Stimulated activated naive CD8-positive, alpha-beta T cell treated with anti-CD3 and anti-CD28 coated beads, Interleukin-15, Interleukin-2, amounts not matched to agents 100 ng/mL and 50 ng/mL, for 24 hours (primary cell): ENCODE results near the gene EEF1A2.

Source experiments
- H3K27ac Mint-ChIP-seq: one replicate; pipeline ENCODE4 v1.8.0; 2021; ENCODE audit warnings: mild to moderate bottlenecking, mixed read lengths
- H3K27me3 Mint-ChIP-seq: one replicate; pipeline ENCODE4 v1.8.0; 2021; ENCODE audit warnings: mixed read lengths
- H3K36me3 Mint-ChIP-seq: one replicate; pipeline ENCODE4 v1.8.0; 2021; ENCODE audit warnings: low read depth, mixed read lengths
- H3K4me1 Mint-ChIP-seq: one replicate; pipeline ENCODE4 v1.8.0; 2021; ENCODE audit warnings: low read depth, mixed read lengths
- H3K4me3 Mint-ChIP-seq: one replicate; pipeline ENCODE4 v1.8.0; 2021; ENCODE audit warnings: mild to moderate bottlenecking, mixed read lengths
- H3K9me3 Mint-ChIP-seq: one replicate; pipeline ENCODE4 v1.8.0; 2021; ENCODE audit warnings: mixed read lengths

The EEF1A2 gene

DNA sequence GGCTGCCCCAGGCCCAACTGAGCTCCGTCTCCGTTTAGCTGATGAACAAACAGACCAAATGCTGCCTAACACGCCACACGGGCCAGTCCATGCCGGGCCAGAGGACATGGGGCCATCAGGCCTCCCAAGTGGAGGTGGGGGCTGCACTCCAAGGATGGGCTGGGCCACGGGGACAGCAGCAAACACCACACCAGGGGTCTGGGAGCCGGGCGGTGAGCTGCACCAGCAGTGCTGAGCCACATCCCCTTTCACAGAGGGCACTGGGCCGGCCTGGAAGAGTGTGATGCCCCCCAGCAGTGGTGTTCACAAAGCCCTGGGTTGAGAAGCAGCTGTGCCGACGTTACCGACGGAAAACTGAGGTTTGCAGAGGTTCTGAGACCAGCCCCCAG, 29.2 kb downstream of the EEF1A2 start:
- Mint-ChIP-seq H3K9me3 (no peaks in the 10 kb centered on the region), H3K27me3 (peaks cover 23% of the 10 kb centered on the region), H3K27ac (no peak overlapping the region)

DNA sequence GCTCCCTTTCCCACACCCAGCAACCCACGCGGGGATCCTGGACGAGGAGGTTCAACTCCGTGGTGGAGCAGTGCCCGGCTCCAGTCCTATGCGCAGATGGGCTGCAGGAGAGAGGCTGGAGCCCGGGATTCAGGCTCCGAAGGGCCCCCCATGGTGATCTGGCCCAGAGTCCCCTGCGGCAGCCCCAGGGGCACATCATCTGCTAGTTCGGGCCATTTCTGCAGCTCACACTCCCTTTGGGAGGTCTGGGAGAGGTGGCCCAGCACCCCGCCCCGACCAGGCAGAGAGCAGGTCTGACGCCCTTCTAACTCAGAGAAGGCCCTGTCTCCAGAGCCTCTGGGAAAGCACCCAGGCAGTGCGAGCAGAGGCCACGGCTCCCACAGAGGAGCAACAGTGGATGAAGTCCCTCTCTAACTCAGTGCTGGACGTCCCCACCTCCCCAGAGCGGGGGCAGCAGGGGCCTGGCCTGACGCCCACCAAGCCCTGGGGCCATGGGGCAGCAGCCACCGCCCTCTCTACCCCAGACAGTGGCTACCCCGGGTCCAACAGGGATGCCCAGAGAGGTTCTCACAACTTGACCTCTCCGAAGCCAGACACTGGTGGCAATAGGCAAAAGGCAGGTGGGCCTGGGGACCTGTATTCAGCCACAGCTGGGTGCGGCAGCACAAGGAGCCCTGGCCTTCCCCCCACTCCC, 29.7 kb downstream of the EEF1A2 start:
- no peaks in the 10 kb centered on the region for H3K9me3 Mint-ChIP-seq
- no peaks in the 10 kb centered on the region for H3K36me3 Mint-ChIP-seq
- H3K4me3 Mint-ChIP-seq = no peak overlapping the region
- peaks cover 20% of the 10 kb centered on the region for H3K27me3 Mint-ChIP-seq
- H3K27ac Mint-ChIP-seq = no peak overlapping the region
- peaks cover 5% of the 10 kb centered on the region for H3K4me1 Mint-ChIP-seq

More for the DNA sequence above, 29.2 kb downstream of the EEF1A2 start:
- Mint-ChIP-seq H3K4me3 (no peak overlapping the region), H3K36me3 (no peaks in the 10 kb centered on the region), H3K4me1 (peaks cover 8% of the 10 kb centered on the region)

DNA sequence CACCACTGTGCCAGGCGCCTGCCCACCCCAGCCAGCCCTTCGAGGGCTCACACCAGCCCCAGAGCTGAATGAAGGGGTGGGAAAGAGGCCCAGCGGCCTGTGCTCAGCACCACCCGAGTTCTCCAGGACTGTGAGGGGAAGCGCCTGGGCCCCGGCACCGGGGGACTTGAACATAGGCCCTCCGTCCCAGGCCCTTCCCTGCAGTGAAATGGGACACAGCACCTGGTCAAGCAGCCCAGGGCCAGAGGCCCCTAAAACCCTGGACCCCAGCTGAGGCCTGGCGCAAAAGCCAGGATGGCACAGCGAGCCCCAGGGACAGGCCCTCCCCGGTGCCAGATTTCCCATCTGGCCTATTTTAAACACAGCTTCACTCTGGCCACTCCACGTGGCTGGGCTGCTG, 30.5 kb downstream of the EEF1A2 start:
- Mint-ChIP-seq H3K9me3 (no peaks in the 10 kb centered on the region), H3K4me3 (no peak overlapping the region), H3K27ac (no peak overlapping the region), H3K27me3 (peaks cover 16% of the 10 kb centered on the region), H3K4me1 (no peaks in the 10 kb centered on the region), H3K36me3 (no peaks in the 10 kb centered on the region)

DNA sequence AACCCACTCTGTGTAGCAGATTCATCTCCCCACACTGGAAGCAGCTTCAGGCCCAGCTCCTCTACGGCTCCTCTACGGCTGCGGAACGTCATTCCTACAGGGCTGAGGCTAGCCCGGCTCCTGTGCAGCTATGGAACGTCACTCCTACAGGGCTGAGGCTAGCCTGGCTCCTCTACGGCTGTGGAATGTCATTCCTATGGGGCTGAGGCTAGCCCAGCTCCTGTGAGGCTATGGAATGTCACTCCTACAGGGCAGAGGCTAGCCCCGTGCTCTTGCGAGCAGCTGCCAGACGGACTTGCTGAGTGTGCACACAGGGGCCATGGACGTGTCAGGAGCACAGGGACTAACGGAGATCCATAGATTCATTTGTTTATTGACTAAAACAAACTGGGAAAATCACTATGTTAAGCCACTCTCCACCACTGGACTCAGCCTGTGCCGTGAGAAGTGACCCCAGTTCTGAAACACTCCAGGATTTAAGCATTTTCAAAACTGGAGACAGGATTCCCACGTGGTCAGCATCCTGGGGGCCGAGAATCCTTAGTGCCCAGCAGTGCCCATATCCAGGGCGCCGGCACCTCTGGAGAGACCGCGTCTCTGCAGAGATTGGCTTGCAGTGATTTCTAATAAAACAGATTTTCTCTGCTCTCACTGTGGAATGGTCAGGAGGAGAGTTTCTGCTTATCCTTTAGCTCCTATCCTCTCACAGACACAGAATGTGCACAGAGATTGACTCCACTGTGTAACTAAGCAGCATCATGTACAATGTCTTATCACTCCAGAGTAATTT, 31.4 kb downstream of the EEF1A2 start:
- Mint-ChIP-seq H3K4me1 (no peaks in the 10 kb centered on the region), H3K36me3 (no peaks in the 10 kb centered on the region), H3K27me3 (peaks cover 21% of the 10 kb centered on the region), H3K4me3 (no peak overlapping the region), H3K9me3 (no peaks in the 10 kb centered on the region), H3K27ac (no peak overlapping the region)

DNA sequence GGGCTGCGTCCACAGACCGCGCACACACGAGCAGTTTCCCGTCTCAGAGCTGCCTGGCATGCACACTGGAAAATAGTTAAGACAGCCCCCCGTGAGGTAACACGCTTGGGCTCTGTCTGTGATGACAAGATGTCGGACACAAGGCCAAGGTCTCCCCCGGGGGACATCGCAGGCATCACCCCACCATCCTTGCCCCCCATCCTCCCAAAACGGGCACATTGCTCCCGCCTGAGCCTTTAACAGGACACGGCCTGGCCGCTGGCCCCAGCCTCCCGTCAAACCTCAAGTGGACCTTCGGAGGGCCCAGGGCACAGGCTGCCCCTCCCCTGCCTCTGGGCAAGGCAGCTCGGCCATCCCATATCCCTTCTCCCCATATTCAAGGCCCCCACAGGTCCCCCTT, 32.0 kb downstream of the EEF1A2 start:
- no peaks in the 10 kb centered on the region for H3K4me1 Mint-ChIP-seq
- no peak overlapping the region for H3K4me3 Mint-ChIP-seq
- peaks cover 22% of the 10 kb centered on the region for H3K27me3 Mint-ChIP-seq
- H3K36me3 Mint-ChIP-seq = no peaks in the 10 kb centered on the region
- H3K9me3 Mint-ChIP-seq = no peaks in the 10 kb centered on the region
- H3K27ac Mint-ChIP-seq = no peak overlapping the region

DNA sequence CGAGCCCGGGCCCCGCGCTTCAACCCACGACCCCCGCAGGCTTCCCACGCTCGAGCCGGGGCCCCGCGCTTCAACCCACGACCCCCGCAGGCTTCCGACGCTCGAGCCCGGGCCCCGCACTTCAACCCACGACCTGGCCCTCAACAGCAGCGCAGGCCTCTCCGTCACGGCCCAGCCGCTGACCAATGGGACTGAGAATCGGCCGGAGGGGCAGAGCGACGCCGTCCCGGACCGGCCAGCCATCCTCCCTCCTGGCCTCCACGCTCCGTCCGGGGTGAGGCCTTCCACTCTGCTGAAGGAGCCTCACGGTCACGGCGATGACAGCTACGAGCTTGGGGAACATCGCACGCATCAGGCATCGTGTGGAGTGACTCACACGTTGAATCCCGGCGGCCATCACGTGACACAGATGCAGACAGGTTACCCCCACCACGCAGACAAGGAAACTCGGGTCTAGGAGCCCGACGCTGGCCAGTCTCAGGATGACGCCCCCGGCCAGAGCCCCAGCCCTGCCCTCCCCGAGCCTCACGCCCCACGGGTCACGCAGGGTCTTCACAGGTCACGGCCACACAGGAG, 32.5 kb downstream of the EEF1A2 start:
- peaks cover 22% of the 10 kb centered on the region for H3K27me3 Mint-ChIP-seq

DNA sequence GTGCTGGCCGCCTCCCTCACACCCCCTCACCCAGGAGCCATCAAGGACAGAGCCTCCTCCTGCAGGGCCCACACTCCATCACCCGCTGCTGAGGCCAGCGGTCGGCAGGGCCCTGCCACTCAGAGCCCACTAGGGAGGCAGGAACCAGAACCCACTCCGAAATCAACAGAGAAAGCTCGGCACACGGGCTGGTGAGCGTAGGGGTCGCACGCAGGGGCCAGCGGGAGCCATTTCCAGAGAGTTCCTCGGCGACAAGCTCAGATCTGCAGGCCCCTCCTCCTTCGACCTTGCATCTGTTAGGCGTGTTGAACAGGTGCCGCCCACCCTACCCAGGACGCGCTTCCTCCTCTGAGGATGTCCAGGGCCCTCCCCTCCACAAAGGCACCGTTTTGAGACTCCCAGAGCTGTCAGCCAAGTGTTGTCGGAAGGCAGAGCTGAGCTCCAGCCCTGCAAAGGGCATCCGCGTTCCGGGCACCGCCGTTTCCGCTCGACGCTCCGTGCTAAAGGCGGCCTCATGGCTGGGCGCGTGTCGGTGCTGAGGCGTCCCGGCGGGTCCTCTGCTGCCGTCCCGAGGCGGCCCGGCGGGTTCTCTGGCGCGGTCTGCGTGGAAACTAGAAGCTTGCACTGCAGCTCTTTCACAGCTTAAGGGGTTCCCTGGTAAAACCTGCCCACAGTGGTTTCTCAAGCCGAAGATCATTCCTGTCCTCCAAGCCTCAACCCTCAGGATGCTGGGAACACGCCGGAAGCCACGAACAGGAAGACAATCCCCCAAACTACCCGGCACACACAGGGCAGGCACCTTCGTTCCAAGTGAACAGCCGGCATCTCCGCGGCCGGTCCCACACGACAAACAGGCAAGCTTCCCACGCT, 33.3 kb downstream of the EEF1A2 start:
- H3K36me3 Mint-ChIP-seq = no peaks in the 10 kb centered on the region
- peaks cover 22% of the 10 kb centered on the region for H3K27me3 Mint-ChIP-seq
- H3K4me3 Mint-ChIP-seq = no peak overlapping the region
- H3K9me3 Mint-ChIP-seq = no peaks in the 10 kb centered on the region
- no peak overlapping the region for H3K27ac Mint-ChIP-seq
- H3K4me1 Mint-ChIP-seq = no peaks in the 10 kb centered on the region

More for the DNA sequence above, 32.5 kb downstream of the EEF1A2 start:
- Mint-ChIP-seq H3K4me1 (no peaks in the 10 kb centered on the region), H3K9me3 (no peaks in the 10 kb centered on the region), H3K4me3 (no peak overlapping the region), H3K36me3 (no peaks in the 10 kb centered on the region), H3K27ac (no peak overlapping the region)

DNA sequence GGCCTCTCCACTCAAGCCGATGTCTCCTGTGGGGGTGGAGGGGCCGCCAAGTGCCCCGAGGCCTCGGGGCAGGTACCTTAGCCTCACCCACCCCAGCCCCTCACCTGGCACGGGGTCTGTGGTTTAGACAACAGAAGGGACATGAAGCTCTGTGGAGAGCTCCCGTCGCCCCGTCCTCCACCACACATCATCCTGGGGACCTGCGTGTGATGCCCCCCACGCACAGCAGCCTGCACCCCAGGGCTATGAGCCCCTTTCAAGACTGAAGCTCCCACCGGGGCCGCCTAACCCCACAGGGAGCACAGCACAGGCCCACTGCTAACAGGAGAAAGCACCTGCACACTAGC, 34.6 kb downstream of the EEF1A2 start:
- Mint-ChIP-seq H3K27ac (no peak overlapping the region), H3K4me3 (no peak overlapping the region), H3K36me3 (no peaks in the 10 kb centered on the region), H3K4me1 (no peaks in the 10 kb centered on the region), H3K9me3 (no peaks in the 10 kb centered on the region), H3K27me3 (peaks cover 18% of the 10 kb centered on the region)

DNA sequence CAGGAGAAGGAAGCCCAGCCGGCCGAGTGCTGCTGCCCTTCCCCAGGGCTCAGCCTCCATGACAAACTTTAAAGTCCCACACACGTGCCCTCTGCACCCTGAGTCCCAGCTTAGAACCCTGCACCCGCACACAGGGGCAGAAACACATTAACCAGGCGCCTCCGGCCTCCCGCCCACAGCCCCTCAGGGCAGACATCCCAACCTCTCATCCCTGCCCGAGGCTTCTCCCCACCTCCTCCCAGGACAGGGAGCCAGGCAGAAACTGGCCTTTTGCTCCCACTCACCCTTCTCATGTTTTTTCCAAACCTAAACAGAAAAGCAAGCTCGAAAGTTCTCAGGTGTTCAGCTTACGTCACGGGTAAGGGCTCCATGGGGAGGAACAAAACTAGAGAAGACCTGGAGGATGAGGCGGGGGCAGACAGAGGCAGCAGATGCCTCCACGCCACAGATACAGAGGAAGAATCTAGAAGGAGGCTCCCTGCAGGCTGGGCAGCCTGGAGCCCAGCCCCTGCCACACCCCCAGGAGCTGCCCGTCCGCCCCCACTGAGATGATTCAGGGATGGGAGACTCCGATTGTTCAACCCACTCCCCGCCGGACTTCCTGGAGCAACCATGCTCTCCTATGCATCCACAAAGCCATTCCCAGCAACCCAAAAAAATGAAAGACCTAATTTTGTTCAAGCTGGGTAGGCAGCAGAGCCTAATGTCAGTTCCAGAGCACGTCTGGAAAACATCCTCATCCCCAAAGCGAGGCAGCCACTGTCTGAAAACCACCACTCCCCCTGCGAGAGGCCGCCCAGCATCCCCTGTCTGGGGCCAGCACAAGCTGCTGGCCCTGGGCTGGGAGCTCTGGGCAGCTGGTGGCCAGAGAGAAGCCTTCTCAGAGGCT, 35.2 kb downstream of the EEF1A2 start:
- Mint-ChIP-seq H3K4me3 (no peak overlapping the region), H3K27me3 (peaks cover 18% of the 10 kb centered on the region), H3K9me3 (no peaks in the 10 kb centered on the region), H3K27ac (no peak overlapping the region), H3K36me3 (no peaks in the 10 kb centered on the region), H3K4me1 (no peaks in the 10 kb centered on the region)

DNA sequence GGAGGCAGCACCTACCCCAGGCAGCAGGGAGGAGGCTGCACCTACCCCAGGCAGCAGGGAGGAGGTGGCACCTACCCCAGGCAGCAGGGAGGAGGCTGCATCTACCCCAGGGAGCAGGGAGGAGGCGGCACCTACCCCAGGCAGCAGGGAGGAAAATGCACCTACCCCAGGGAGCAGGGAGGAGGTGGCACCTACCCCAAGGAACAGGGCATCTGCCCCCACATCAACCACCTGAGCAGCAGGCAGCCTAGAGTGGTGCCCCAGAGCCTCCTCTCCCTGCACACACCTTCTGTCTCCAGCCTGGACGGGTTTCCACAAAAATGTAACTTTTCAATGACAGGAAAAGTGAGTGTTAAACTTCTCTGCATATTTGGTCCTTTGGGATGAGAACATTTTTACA, 36.6 kb downstream of the EEF1A2 start:
- no peaks in the 10 kb centered on the region for H3K36me3 Mint-ChIP-seq

DNA sequence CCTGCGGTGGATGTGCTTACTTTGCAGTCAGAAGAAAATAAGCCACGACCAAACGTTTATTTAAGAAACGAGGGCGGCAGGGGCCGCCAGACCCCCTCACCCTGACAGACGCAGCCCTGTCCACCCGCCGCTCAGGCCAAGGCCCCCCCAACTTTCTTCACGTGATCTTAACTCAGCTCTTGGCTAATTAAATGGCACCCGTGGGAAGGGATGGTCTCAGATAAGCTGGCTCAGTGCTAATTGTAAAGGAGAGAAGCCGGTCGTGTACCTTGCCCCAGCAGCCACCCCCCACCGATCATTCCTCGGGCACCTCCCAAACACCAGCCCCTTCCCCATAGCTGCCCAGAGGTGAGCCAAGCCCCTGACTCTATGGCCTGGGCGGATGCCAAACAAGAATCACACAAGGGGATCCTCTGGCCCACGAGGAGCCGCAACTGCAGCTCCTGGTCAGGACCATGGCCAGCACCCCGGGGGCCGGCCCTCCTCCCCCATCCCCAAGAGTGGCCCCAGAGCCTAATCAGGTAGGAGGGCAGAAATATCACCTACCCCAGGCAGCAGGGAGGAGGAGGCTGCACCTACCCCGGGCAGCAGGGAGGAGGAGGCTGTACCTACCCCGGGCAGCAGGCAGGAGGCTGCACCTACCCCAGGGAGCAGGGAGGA, 37.6 kb downstream of the EEF1A2 start:
- Mint-ChIP-seq H3K4me3 (no peak overlapping the region), H3K27ac (no peak overlapping the region), H3K9me3 (no peaks in the 10 kb centered on the region), H3K36me3 (no peaks in the 10 kb centered on the region), H3K4me1 (no peaks in the 10 kb centered on the region), H3K27me3 (peaks cover 14% of the 10 kb centered on the region)

More for the DNA sequence above, 36.6 kb downstream of the EEF1A2 start:
- H3K4me1 Mint-ChIP-seq = no peaks in the 10 kb centered on the region
- H3K4me3 Mint-ChIP-seq = no peak overlapping the region
- H3K27me3 Mint-ChIP-seq = peaks cover 17% of the 10 kb centered on the region
- H3K9me3 Mint-ChIP-seq = no peaks in the 10 kb centered on the region
- no peak overlapping the region for H3K27ac Mint-ChIP-seq

DNA sequence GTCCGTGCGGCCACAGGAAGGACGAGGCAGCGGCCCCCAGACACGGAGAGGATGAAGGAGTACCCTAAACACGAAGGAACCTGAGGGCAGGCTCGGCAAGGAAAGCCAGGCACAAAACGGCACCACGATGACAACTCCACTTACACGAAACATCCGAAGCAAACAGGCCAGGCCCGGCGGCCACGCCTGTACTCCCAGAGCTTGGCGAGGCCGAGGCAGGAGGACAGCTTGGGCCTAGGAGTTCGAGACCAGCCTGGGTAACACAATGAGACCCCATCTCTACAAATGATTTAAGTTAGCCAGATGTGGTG, 39.9 kb downstream of the EEF1A2 start:
- H3K27me3 Mint-ChIP-seq = peaks cover 18% of the 10 kb centered on the region
- no peaks in the 10 kb centered on the region for H3K36me3 Mint-ChIP-seq
- no peak overlapping the region for H3K27ac Mint-ChIP-seq
- no peaks in the 10 kb centered on the region for H3K9me3 Mint-ChIP-seq
- H3K4me1 Mint-ChIP-seq = peaks cover 4% of the 10 kb centered on the region
- no peak overlapping the region for H3K4me3 Mint-ChIP-seq

DNA sequence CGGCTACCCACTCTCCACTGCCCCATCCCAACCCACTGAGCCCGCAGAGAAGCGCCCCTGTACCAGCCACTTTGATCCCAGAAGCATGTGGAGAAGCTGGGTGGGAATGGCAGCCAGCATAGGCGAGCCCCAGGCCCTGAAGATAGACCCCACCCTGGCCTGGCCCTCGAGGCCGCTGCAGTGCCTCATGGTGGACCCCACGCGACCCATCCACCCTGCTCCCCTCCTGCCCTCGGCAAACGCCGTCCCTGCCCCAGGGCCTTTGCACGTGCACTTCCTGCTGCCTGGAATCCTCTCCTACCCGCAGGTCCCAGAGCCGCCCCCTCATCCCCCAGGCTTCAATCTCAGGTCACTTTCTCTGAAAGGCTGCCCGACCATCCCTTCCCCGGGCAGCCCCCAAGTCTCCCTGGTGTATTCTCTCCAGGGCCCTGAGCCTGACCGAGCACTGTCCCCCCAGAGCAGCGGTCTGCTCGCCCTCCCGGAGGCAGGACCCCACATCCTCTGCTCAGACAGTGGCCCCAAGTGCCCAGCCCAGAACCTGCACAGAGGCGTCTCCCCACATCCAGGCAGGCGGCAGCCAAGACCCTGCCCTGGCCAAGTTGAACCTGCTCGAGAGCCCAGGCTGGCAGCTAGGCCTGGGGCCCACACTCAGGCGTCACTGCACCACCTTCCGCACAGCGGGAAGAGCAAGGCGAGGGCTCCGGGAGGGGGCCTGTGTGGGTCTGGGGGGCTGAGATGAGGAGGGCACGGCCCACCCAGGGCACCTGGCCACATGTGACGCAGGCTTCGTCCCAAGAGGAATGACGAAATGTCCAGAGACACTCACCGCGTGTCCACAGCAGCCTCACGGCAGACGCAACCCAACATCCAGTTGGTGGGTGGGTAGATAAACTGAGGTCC, 40.5 kb downstream of the EEF1A2 start:
- Mint-ChIP-seq H3K4me1 (peaks cover 7% of the 10 kb centered on the region), H3K4me3 (no peak overlapping the region), H3K36me3 (no peaks in the 10 kb centered on the region), H3K9me3 (no peaks in the 10 kb centered on the region), H3K27me3 (peaks cover 21% of the 10 kb centered on the region), H3K27ac (no peak overlapping the region)
